GM23338 (cell line): ENCODE results near the gene GKN1. TPM values are rescaled to one million over a fixed set of nuclear protein-coding genes. Genes with fewer than 3 reads are reported as not detected.

Experiments
- ATAC-seq: fragments of 200-7000 bp; cut with Tn5 transposase; 3 replicates; pipeline ENCODE4 v1.9.1; 2020
- DNase-seq: peaks from one replicate; pipeline ENCODE4 v3.0.0-alpha.2; 2015; ENCODE audit warnings: low spot score
- H2AFZ ChIP-seq: fragments of 200-600 bp; sonication (generic); 2 replicates; pipeline ENCODE4 v1.8.0; 2016; ENCODE audit warnings: antibody characterized with exemption, mild to moderate bottlenecking, moderate library complexity
- H3F3A ChIP-seq: fragments of 200-600 bp; sonication (generic); replicated peaks from 2 replicates; pipeline ENCODE4 v1.8.0; 2017; ENCODE audit warnings: antibody characterized with exemption, mixed run types, low read depth
- H3K27ac ChIP-seq: fragments of 200-600 bp; sonication (generic); 2 replicates; pipeline ENCODE4 v1.6.1; 2016; ENCODE audit warnings: low read depth
- H3K27me3 ChIP-seq: fragments of 200-600 bp; sonication (generic); 2 replicates; pipeline ENCODE4 v1.8.0; 2016; ENCODE audit warnings: mild to moderate bottlenecking, mixed run types, moderate library complexity; ENCODE audit not compliant: insufficient read depth
- H3K36me3 ChIP-seq: fragments of 200-600 bp; sonication (generic); 2 replicates; pipeline ENCODE4 v1.8.0; 2016; ENCODE audit warnings: mild to moderate bottlenecking; ENCODE audit not compliant: insufficient read depth
- H3K4me1 ChIP-seq: fragments of 200-600 bp; sonication (generic); 2 replicates; pipeline ENCODE4 v1.8.0; 2016; ENCODE audit warnings: mild to moderate bottlenecking, moderate library complexity; ENCODE audit not compliant: insufficient read depth
- H3K4me2 ChIP-seq: fragments of 200-600 bp; sonication (generic); 2 replicates; pipeline ENCODE4 v1.7.1; 2017; ENCODE audit warnings: mixed run types
- H3K4me3 ChIP-seq: fragments of 200-600 bp; sonication (generic); 2 replicates; pipeline ENCODE4 v1.6.1; 2016; ENCODE audit warnings: mixed run types
- H3K79me2 ChIP-seq: fragments of 200-600 bp; sonication (generic); replicated peaks from 2 replicates; pipeline ENCODE4 v1.8.0; 2017; ENCODE audit warnings: mild to moderate bottlenecking; ENCODE audit not compliant: insufficient read depth
- H3K9me2 ChIP-seq: fragments of 200-600 bp; sonication (generic); 2 replicates; pipeline ENCODE4 v1.8.0; 2017; ENCODE audit not compliant: insufficient read depth
- H4K20me1 ChIP-seq: fragments of 200-600 bp; sonication (generic); replicated peaks from 2 replicates; pipeline ENCODE4 v1.8.0; 2017; ENCODE audit warnings: mild to moderate bottlenecking; ENCODE audit not compliant: insufficient read depth
- H3K27ac Mint-ChIP-seq: 2 replicates; pipeline ENCODE4 v1.8.0; 2020; ENCODE audit warnings: inconsistent platforms, mild to moderate bottlenecking, moderate library complexity, mixed read lengths
- H3K27me3 Mint-ChIP-seq: 3 replicates; pipeline ENCODE4 v1.8.0; 2022; ENCODE audit warnings: low read depth, mild to moderate bottlenecking, moderate library complexity, mixed read lengths, inconsistent platforms; ENCODE audit not compliant: insufficient read depth, poor library complexity
- H3K36me3 Mint-ChIP-seq: 3 replicates; pipeline ENCODE4 v1.8.0; 2021; ENCODE audit warnings: low read depth, mild to moderate bottlenecking, inconsistent platforms, moderate library complexity, mixed read lengths
- H3K4me1 Mint-ChIP-seq: 3 replicates; pipeline ENCODE4 v1.8.0; 2020; ENCODE audit warnings: mild to moderate bottlenecking, inconsistent platforms, mixed read lengths
- H3K4me3 Mint-ChIP-seq: 3 replicates; pipeline ENCODE4 v1.8.0; 2021; ENCODE audit warnings: moderate library complexity, mild to moderate bottlenecking, inconsistent platforms, mixed read lengths
- H3K9me3 Mint-ChIP-seq: 3 replicates; pipeline ENCODE4 v1.8.0; 2020; ENCODE audit warnings: moderate library complexity, mild to moderate bottlenecking, inconsistent platforms, mixed read lengths
- CREB1 ChIP-seq: fragments of 250-450 bp; sonication (Bioruptor Pico); IDR thresholded peaks from 2 replicates; pipeline ENCODE4 v1.5.0; 2020; ENCODE audit warnings: low read depth, mild to moderate bottlenecking, moderate library complexity
- EZH2 ChIP-seq: fragments of 200-600 bp; sonication (generic); IDR thresholded peaks from one replicate; pipeline ENCODE4 v1.8.0; 2017; ENCODE audit warnings: antibody characterized with exemption, mild to moderate bottlenecking, low read depth; ENCODE audit not compliant: unreplicated experiment
- EZH2phosphoT487 ChIP-seq: fragments of 200-600 bp; sonication (generic); IDR thresholded peaks from one replicate; pipeline ENCODE4 v1.8.1; 2018; ENCODE audit warnings: antibody characterized with exemption; ENCODE audit not compliant: unreplicated experiment
- JUNB ChIP-seq: IDR thresholded peaks from one replicate; pipeline ENCODE4 v1.6.1; 2016; ENCODE audit warnings: antibody characterized with exemption; ENCODE audit not compliant: unreplicated experiment
- NANOG ChIP-seq: IDR thresholded peaks from 2 replicates; pipeline ENCODE4 v1.6.1; 2016; ENCODE audit warnings: antibody characterized with exemption, borderline replicate concordance
- POLR2AphosphoS5 ChIP-seq: IDR thresholded peaks from 2 replicates; pipeline ENCODE4 v1.6.1; 2016; ENCODE audit warnings: antibody characterized with exemption, low read depth
- STAT1 ChIP-seq: IDR thresholded peaks from one replicate; pipeline ENCODE4 v1.6.1; 2016; ENCODE audit warnings: antibody characterized with exemption; ENCODE audit not compliant: unreplicated experiment
- ZNF114 ChIP-seq: fragments of 250-450 bp; sonication (Bioruptor Pico); IDR thresholded peaks from 2 replicates; pipeline ENCODE4 v1.5.0; 2020; ENCODE audit warnings: mild to moderate bottlenecking, moderate library complexity
- polyA plus RNA-seq: library from polyadenylated mRNA; unstranded; fragments of >200 nt; fragmentation: Nextera tagmentation; extraction: Ambion mirVana; gene quantifications from 2 replicates; pipeline ENCODE4 v1.2.1, GENCODE V29; 2016
- total RNA-seq: library from RNA; depleted of rRNA; stranded (reverse); fragments of >200 nt; shearing (Covaris generic); gene quantifications from 2 replicates; pipeline ENCODE4 v1.2.3, GENCODE V29; 2014
- TF ChIP-seq, protein P1 (sequence below): fragments of 250-450 bp; sonication (Bioruptor Pico); IDR thresholded peaks from 2 replicates; pipeline ENCODE4 v1.5.0; 2020; ENCODE audit warnings: mild to moderate bottlenecking, moderate library complexity
- TF ChIP-seq, protein P2 (sequence below): IDR thresholded peaks from 2 replicates; pipeline ENCODE4 v1.6.1; 2016; ENCODE audit warnings: antibody characterized with exemption

GKN1 gene
- total and polyA plus RNA-seq, 2 experiments from 2014 or later, result not detected

DNA sequence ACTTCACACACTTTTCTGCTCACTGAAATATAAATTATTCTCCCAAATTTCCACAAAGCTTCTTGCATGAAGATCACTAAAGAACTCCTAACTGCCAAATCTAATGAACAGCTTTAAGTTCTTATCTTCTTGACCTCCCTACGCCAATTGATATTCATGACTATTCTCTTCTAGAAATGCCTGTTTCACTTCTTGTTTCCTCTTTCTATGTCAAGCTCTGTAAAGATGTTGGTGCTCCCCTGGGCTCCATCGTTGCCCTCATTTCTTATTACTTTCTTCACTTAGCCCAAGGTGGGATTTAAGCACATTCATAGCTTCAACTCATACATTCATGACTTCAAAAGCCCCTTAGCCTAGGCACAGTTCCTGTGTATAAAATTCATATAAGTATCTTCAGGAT is 29.3 kb downstream of the GKN1 start (continued):
- TF ChIP-seq, protein P1, sequence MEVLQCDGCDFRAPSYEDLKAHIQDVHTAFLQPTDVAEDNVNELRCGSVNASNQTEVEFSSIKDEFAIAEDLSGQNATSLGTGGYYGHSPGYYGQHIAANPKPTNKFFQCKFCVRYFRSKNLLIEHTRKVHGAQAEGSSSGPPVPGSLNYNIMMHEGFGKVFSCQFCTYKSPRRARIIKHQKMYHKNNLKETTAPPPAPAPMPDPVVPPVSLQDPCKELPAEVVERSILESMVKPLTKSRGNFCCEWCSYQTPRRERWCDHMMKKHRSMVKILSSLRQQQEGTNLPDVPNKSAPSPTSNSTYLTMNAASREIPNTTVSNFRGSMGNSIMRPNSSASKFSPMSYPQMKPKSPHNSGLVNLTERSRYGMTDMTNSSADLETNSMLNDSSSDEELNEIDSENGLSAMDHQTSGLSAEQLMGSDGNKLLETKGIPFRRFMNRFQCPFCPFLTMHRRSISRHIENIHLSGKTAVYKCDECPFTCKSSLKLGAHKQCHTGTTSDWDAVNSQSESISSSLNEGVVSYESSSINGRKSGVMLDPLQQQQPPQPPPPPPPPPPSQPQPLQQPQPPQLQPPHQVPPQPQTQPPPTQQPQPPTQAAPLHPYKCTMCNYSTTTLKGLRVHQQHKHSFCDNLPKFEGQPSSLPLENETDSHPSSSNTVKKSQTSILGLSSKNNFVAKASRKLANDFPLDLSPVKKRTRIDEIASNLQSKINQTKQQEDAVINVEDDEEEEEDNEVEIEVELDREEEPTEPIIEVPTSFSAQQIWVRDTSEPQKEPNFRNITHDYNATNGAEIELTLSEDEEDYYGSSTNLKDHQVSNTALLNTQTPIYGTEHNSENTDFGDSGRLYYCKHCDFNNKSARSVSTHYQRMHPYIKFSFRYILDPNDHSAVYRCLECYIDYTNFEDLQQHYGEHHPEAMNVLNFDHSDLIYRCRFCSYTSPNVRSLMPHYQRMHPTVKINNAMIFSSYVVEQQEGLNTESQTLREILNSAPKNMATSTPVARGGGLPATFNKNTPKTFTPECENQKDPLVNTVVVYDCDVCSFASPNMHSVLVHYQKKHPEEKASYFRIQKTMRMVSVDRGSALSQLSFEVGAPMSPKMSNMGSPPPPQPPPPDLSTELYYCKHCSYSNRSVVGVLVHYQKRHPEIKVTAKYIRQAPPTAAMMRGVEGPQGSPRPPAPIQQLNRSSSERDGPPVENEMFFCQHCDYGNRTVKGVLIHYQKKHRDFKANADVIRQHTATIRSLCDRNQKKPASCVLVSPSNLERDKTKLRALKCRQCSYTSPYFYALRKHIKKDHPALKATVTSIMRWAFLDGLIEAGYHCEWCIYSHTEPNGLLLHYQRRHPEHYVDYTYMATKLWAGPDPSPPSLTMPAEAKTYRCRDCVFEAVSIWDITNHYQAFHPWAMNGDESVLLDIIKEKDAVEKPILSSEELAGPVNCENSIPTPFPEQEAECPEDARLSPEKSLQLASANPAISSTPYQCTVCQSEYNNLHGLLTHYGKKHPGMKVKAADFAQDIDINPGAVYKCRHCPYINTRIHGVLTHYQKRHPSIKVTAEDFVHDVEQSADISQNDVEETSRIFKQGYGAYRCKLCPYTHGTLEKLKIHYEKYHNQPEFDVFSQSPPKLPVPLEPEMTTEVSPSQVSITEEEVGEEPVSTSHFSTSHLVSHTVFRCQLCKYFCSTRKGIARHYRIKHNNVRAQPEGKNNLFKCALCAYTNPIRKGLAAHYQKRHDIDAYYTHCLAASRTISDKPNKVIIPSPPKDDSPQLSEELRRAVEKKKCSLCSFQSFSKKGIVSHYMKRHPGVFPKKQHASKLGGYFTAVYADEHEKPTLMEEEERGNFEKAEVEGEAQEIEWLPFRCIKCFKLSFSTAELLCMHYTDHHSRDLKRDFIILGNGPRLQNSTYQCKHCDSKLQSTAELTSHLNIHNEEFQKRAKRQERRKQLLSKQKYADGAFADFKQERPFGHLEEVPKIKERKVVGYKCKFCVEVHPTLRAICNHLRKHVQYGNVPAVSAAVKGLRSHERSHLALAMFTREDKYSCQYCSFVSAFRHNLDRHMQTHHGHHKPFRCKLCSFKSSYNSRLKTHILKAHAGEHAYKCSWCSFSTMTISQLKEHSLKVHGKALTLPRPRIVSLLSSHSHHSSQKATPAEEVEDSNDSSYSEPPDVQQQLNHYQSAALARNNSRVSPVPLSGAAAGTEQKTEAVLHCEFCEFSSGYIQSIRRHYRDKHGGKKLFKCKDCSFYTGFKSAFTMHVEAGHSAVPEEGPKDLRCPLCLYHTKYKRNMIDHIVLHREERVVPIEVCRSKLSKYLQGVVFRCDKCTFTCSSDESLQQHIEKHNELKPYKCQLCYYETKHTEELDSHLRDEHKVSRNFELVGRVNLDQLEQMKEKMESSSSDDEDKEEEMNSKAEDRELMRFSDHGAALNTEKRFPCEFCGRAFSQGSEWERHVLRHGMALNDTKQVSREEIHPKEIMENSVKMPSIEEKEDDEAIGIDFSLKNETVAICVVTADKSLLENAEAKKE (CRISPR knock-in tag), result no peak
- TF ChIP-seq EZH2, result no peak
- no peak for TF ChIP-seq ZNF114 (CRISPR knock-in tag)
- TF ChIP-seq NANOG, result no peak
- no peak for TF ChIP-seq JUNB
- TF ChIP-seq, protein P2, sequence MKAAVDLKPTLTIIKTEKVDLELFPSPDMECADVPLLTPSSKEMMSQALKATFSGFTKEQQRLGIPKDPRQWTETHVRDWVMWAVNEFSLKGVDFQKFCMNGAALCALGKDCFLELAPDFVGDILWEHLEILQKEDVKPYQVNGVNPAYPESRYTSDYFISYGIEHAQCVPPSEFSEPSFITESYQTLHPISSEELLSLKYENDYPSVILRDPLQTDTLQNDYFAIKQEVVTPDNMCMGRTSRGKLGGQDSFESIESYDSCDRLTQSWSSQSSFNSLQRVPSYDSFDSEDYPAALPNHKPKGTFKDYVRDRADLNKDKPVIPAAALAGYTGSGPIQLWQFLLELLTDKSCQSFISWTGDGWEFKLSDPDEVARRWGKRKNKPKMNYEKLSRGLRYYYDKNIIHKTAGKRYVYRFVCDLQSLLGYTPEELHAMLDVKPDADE, result no peak

DNA sequence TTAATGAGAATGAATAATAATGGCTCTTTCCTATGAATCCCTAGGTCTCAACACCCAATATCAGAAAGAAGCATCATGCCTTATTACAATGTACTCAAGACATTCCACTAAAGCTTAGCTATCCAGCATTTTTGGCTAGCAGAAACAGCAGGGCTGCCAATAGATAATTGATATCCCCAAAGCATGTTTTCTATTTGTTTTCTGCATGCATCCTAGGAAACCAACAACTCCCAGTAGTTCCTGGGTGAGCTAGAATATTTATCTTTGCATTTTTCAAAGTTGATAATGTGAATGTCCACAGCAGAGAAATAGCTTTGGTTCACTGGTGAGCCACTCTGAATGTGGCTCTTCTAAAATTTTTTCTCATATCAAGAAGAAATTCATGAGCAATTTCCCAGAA is 32.7 kb downstream of the GKN1 start:
- H2AFZ ChIP-seq, result no peak overlapping the region
- no peak for TF ChIP-seq EZH2
- no peak for TF ChIP-seq ZNF114 (CRISPR knock-in tag)
- no peak for TF ChIP-seq CREB1 (CRISPR knock-in tag)
- no peak for TF ChIP-seq EZH2phosphoT487
- TF ChIP-seq STAT1, result no peak
- TF ChIP-seq NANOG, result no peak
- TF ChIP-seq, protein P1 (CRISPR knock-in tag), result no peak
- no peak for TF ChIP-seq POLR2AphosphoS5

More for the DNA sequence above, 32.7 kb downstream of the GKN1 start:
- Histone ChIP-seq H4K20me1 (no peaks in the 10 kb centered on the region), H3K27ac (no peak overlapping the region), H3K36me3 (no peaks in the 10 kb centered on the region; the same call in 1 of the 2 replicates), H3F3A (no peaks in the 10 kb centered on the region), H3K27me3 (peaks cover 11% of the 10 kb centered on the region; the same call in 1 of the 2 replicates), H3K4me3 (no peak overlapping the region), H3K4me1 (no peaks in the 10 kb centered on the region), H3K79me2 (no peaks in the 10 kb centered on the region), H3K9me2 (no peaks in the 10 kb centered on the region), H3K4me2 (no peak overlapping the region)
- no peak for ATAC-seq
- Mint-ChIP-seq H3K36me3 (no peaks in the 10 kb centered on the region; the same call in 2 of the 3 replicates), H3K27ac (no peak overlapping the region), H3K9me3 (peaks cover 4% of the 10 kb centered on the region), H3K27me3 (no peaks in the 10 kb centered on the region), H3K4me3 (no peak overlapping the region), H3K4me1 (no peaks in the 10 kb centered on the region)
- DNase-seq, result no peak
